ENCODE data around the gene MGAT5.

GRCh38 chr2:134304394-134305108 lies 50.7 kb downstream of the MGAT5 start:
- TF ChIP-seq POLR2A (IDR thresholded peaks at IDR 0.05) (no peak), CTCF (IDR thresholded peaks at IDR 0.05) (no peak)

All from uterus (tissue), 2 donors.